Measurements from ENCODE around the gene CPZ. TPM values are rescaled to one million over a fixed set of nuclear protein-coding genes. Genes with fewer than 3 reads are reported as not detected.
"Not testable (repeated sequence)": the region's sequence is repeated elsewhere in the genome, so short reads cannot be mapped to it uniquely, and the experiment has no call there.

CPZ gene
- total RNA-seq, 1 donor from 2014 or later: 0.27 TPM

DNA sequence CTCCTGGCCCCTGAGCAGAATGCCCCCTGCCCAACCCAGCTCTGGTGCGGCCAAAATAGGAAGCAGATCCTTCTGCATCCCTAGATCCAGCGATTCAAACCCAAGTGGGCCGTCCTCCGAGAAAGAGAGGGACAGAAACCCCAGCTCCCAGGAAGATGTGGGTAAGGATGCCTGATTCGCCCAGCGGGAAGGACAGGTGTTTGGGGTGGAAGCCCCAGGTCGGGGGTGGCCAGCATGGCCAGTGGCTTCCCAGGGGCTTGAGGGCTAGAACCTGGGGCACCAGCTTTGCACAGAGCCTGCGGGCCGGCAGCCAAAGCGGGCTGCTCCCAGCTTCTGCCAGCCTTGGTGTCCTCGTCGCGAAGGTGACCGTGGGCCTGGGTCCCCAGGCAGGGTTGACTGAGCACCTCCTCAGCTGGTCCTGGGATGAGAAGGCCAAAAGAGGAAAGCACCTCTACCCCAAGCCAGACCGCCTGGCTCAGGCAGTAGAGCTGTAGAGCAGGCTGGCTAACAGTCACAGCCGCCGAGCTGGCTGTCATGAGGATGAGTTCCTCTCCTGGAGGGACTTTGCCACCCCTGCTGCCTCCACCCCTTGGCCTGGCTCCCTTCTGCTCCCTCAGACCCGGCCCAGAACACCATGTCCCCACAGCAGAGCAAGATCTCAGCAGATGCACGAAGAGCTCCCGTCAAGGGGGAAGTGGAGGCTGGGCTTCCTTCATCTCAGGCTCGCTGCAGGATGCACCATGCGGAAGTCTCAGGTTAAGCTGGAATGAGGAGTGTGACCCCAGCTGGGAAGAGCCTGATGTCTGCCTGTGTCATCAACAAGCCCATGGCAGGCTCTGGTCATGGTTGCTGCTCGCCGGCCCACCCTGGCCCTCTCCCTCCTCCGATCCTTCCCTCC, 59.9 kb downstream of the CPZ start:
- no peak overlapping the region for H3K27ac ChIP-seq (replicated peaks)
- DNase-seq: no peak
- no peak for TF ChIP-seq CTCF (IDR thresholded peaks at IDR 0.05; ENCODE audit: borderline replicate concordance)
- peaks cover 97% of the 10 kb centered on the region for H3K27me3 ChIP-seq (ENCODE audit: low read depth)
- H3K36me3 ChIP-seq: no peaks in the 10 kb centered on the region
- H3K4me1 ChIP-seq: no peaks in the 10 kb centered on the region
- intact Hi-C loops (cut with micrococcal nuclease): no loop called here
- H3K4me3 ChIP-seq: no peak overlapping the region
- H3K9me3 ChIP-seq (replicated peaks): peaks cover 12% of the 10 kb centered on the region

DNA sequence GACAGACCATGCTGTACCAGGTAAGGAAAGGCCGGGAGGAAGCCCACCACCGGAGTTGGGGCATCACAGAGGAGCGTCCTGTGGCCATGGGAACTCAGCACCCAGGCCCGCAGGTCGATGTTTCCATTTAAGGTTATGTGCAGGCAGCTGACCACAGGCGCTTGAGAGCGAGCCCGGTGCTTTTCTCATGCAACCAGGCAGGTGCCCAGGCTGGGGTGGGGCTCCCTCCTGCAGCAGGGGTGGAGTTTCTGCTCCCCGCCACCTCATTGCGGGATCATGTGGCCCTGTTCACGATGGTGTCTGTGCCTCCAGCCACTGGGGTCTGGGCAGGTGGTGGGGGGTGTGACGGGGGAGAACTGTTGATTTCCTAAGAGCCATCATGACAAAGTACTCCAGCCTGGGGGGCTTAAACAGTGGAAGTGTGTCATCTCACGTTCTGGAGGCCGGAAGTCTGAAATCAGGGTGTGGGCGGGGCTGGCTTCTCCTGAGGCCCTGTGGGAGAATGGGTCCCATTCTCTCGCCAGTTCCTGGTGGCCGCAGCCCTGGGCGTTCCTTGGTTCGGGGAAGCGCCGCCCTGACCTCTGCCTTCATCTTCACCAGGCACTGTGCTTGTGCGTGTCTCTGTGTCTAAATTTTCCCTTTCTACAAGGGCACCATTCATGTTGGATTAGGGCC, 60.9 kb downstream of the CPZ start:
- peaks cover 97% of the 10 kb centered on the region for H3K27me3 ChIP-seq (ENCODE audit: low read depth)
- intact Hi-C loops (cut with micrococcal nuclease): no loop called here
- no peaks in the 10 kb centered on the region for H3K36me3 ChIP-seq
- H3K27ac ChIP-seq (replicated peaks): no peak overlapping the region
- H3K4me3 ChIP-seq: no peak overlapping the region
- DNase-seq: no peak
- peaks cover 12% of the 10 kb centered on the region for H3K9me3 ChIP-seq (replicated peaks)
- no peaks in the 10 kb centered on the region for H3K4me1 ChIP-seq
- TF ChIP-seq CTCF (IDR thresholded peaks at IDR 0.05; ENCODE audit: borderline replicate concordance): no peak

DNA sequence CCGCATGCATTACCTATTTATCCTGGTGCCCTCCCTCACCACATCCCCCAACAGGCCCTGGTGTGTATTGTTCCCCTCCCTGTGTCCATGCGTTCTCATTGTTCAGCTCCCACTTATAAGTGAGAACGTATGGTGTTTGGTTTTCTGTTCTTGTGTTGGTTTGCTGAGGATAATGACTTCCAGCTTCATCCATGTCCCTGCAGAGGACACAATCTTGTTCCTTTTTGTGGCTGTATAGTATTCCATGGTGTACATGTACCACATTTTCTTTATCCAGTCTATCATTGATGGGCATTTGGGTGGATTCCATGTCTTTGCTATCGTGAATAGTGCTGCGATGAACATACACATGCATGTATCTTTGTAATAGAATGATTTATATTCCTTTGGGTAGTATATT, 61.6 kb downstream of the CPZ start:
- not testable (repeated sequence) for H3K36me3 ChIP-seq
- peaks cover 93% of the 10 kb centered on the region for H3K27me3 ChIP-seq (ENCODE audit: low read depth)

GRCh38 chr4:8655411-8656184, 63.0 kb downstream of the CPZ start:
- Histone ChIP-seq H3K27me3 (ENCODE audit: low read depth) (peaks cover 88% of the 10 kb centered on the region), H3K27ac (replicated peaks) (no peak overlapping the region), H3K36me3 (no peaks in the 10 kb centered on the region), H3K9me3 (replicated peaks) (peaks cover 12% of the 10 kb centered on the region), H3K4me1 (no peaks in the 10 kb centered on the region), H3K4me3 (no peak overlapping the region)
- no peak for DNase-seq
- intact Hi-C loops (cut with micrococcal nuclease): no loop called here
- TF ChIP-seq CTCF (IDR thresholded peaks at IDR 0.05; ENCODE audit: borderline replicate concordance): no peak

More for the DNA sequence above, 61.6 kb downstream of the CPZ start:
- intact Hi-C loops (cut with micrococcal nuclease); DNase-seq; H3K4me1 ChIP-seq; H3K27ac ChIP-seq (replicated peaks); H3K4me3 ChIP-seq: not testable (repeated sequence)
- peaks cover 12% of the 10 kb centered on the region for H3K9me3 ChIP-seq (replicated peaks)

GRCh38 chr4:8656185-8656517, 63.6 kb downstream of the CPZ start:
- no peak overlapping the region for H3K4me3 ChIP-seq
- intact Hi-C loops (cut with micrococcal nuclease): no loop called here
- H3K27me3 ChIP-seq (ENCODE audit: low read depth): peaks cover 88% of the 10 kb centered on the region
- no peak for TF ChIP-seq CTCF (IDR thresholded peaks at IDR 0.05; ENCODE audit: borderline replicate concordance)
- H3K27ac ChIP-seq (replicated peaks): no peak overlapping the region
- DNase-seq: no peak
- H3K4me1 ChIP-seq: no peaks in the 10 kb centered on the region
- H3K36me3 ChIP-seq: no peaks in the 10 kb centered on the region
- peaks cover 12% of the 10 kb centered on the region for H3K9me3 ChIP-seq (replicated peaks)

Measured in left ventricle myocardium inferior (tissue), 1 donor.